ENCODE data around the gene HSP90AB1. TPM values are rescaled to one million over a fixed set of nuclear protein-coding genes. Genes with fewer than 3 reads are reported as not detected.

The HSP90AB1 gene
- total RNA-seq, 2 donors from 2014 or later = 716 to 772 TPM

GRCh38 chr6:44237021-44237812, 9.7 kb upstream of the HSP90AB1 start:
- TF ChIP-seq, protein P1, sequence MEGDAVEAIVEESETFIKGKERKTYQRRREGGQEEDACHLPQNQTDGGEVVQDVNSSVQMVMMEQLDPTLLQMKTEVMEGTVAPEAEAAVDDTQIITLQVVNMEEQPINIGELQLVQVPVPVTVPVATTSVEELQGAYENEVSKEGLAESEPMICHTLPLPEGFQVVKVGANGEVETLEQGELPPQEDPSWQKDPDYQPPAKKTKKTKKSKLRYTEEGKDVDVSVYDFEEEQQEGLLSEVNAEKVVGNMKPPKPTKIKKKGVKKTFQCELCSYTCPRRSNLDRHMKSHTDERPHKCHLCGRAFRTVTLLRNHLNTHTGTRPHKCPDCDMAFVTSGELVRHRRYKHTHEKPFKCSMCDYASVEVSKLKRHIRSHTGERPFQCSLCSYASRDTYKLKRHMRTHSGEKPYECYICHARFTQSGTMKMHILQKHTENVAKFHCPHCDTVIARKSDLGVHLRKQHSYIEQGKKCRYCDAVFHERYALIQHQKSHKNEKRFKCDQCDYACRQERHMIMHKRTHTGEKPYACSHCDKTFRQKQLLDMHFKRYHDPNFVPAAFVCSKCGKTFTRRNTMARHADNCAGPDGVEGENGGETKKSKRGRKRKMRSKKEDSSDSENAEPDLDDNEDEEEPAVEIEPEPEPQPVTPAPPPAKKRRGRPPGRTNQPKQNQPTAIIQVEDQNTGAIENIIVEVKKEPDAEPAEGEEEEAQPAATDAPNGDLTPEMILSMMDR (IDR thresholded peaks at IDR 0.05) = no peak
- peak overlapping the region; percentile 59 to 67 for H3K4me3 ChIP-seq
- H3K4me1 ChIP-seq = peaks cover 0 to 52% of the 10 kb centered on the region in 2 donors
- peak overlapping the region; percentile 98 for H3K27ac ChIP-seq
- no peaks in the 10 kb centered on the region for H3K9me3 ChIP-seq
- no peaks in the 10 kb centered on the region for H3K27me3 ChIP-seq
- H3K36me3 ChIP-seq = peaks cover 8% of the 10 kb centered on the region
- peak; percentile 98 for DNase-seq (ENCODE audit: low spot score)

GRCh38 chr6:44237813-44238433, 9.0 kb upstream of the HSP90AB1 start:
- TF ChIP-seq, protein P1 (IDR thresholded peaks at IDR 0.05) = peak; percentile 90 to 97
- peak overlapping the region; percentile 59 to 67 for H3K4me3 ChIP-seq
- DNase-seq (ENCODE audit: low spot score) = peak; percentile 85

DNA sequence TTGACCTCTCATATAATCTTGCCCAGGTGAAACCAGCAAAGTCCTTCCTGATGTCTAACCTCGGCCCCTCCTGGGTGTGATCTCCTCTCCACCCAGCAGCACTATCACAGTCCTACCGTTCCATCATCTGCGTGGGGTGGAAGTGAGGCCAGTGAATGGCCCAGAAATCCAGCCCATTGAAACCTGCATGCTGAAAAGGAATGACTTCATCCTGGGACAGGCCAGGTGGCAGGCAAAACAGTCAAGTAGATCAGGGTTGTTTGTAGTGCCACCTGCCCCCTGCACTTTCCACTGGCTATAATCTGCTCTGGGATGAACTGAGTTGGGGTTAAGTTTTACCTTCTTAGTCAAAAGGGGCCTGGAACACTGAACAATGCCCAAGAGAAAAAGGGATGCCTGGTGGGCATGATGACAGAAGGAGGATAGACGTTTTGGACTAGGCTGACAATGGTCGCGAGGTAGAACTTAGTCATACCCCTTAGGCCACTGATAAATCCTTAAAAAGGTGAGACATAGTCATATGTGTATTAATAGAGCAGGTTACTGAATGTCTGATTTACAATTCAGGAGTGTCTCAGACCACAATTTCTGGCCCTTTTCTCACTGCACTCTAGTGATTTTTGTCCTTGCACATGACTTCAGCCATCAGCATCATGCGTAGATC, 8.1 kb upstream of the HSP90AB1 start:
- DNase-seq (ENCODE audit: low spot score) = no peak
- Histone ChIP-seq H3K4me1 (peaks cover 0 to 38% of the 10 kb centered on the region in 2 donors), H3K9me3 (no peaks in the 10 kb centered on the region), H3K27me3 (no peaks in the 10 kb centered on the region), H3K4me3 (no peak overlapping the region), H3K36me3 (no peaks in the 10 kb centered on the region), H3K27ac (peak overlapping the region; percentile 98)
- TF ChIP-seq, protein P1 (IDR thresholded peaks at IDR 0.05) = no peak

More at GRCh38 chr6:44237813-44238433, 9.0 kb upstream of the HSP90AB1 start:
- H3K4me1 ChIP-seq = peaks cover 0 to 47% of the 10 kb centered on the region in 2 donors
- no peaks in the 10 kb centered on the region for H3K27me3 ChIP-seq
- no peaks in the 10 kb centered on the region for H3K9me3 ChIP-seq
- peaks cover 1% of the 10 kb centered on the region for H3K36me3 ChIP-seq
- peak overlapping the region; percentile 98 for H3K27ac ChIP-seq

GRCh38 chr6:44243345-44243744, 3.6 kb upstream of the HSP90AB1 start:
- TF ChIP-seq, protein P1 (IDR thresholded peaks at IDR 0.05) = no peak

GRCh38 chr6:44245391-44245911, 1.4 kb upstream of the HSP90AB1 start:
- Histone ChIP-seq H3K4me3 (peak overlapping the region; percentile 92 to 95), H3K27ac (peak overlapping the region; percentile 100), H3K4me1 (peaks cover 0 to 28% of the 10 kb centered on the region in 2 donors), H3K36me3 (peaks cover 21% of the 10 kb centered on the region), H3K9me3 (no peaks in the 10 kb centered on the region), H3K27me3 (no peaks in the 10 kb centered on the region)
- DNase-seq (ENCODE audit: low spot score) = no peak
- TF ChIP-seq, protein P1 (IDR thresholded peaks at IDR 0.05) = no peak

More at GRCh38 chr6:44243345-44243744, 3.6 kb upstream of the HSP90AB1 start:
- no peaks in the 10 kb centered on the region for H3K27me3 ChIP-seq
- no peak overlapping the region for H3K4me3 ChIP-seq
- no peak overlapping the region for H3K27ac ChIP-seq
- DNase-seq (ENCODE audit: low spot score) = no peak
- no peaks in the 10 kb centered on the region for H3K36me3 ChIP-seq
- H3K4me1 ChIP-seq = peaks cover 0 to 11% of the 10 kb centered on the region in 2 donors
- H3K9me3 ChIP-seq = no peaks in the 10 kb centered on the region

Data from right atrium auricular region (tissue), 2 donors.